GM21526 (cell line): ENCODE measurements around the gene ZNF638.

Source experiments
- ATAC-seq: cut with Tn5 transposase; IDR thresholded peaks from one replicate; pipeline ENCODE4 v1.9.1; 2021; ENCODE audit warnings: moderate library complexity; ENCODE audit not compliant: unreplicated experiment, low FRiP score

The ZNF638 gene

DNA sequence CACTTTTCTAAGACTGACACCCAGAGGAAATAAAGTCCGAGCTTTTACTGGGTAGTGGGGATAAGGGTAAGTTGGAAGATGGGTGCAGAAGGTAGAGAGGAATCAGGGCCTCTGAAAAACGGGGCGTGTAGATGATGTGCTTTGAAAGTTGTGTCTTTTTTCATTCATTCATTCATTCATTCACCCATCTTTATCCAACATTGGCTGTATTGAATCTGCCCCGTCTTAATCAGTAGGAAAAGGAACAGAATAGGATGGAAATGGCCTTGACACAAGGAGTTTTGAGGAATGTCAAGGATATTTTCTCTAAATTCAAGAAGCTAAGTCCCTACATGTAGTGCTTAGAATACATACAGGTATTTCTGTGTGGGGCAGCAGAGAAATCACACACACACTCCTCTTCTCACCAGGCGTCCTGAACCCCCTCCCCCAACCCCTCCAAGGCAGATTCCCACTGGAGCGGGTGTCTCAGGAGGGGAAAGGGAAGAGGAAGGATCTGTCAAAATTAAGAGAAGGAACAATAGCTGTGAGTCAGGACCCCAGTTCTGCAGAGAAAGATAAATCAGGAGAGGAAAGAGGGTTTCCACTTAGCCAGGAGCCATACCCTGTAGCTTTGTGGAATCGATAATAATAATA lies 135.7 kb downstream of the ZNF638 start:
- no peak for ATAC-seq

DNA sequence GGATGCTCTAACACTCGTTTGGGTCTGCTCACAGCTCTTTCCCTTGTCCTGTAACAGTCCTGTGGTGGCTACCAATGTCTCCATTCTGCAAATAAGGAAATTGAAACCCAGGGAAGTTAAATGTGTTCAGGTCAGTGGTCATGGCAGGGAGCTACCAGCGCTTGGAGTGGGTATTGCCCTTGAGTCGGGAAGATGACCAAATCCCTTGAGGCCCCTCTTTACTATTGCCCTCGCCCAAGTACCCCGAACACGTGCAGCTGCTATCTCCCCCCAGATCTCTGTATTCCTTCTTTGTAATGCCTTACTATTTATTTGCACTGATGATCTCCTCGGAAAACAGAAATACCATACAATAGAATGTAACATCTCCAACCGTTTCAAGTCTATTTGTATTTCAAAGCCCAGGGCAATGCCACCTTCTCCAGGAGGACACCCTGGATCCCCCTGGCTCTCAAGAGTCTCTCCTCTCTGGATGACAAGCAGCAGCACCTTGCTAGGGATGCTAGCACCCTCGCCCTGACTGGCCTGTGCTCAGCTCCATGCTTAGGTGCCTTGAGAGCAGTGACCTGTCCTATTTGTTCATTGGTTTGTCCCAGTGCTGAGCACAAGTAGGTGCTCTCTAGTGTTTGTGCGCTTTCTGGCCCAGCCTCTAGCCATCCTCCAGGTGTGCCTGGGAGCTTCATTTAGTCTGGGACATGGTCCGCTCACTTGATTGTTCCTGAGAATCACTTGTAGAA lies 136.9 kb downstream of the ZNF638 start:
- no peak for ATAC-seq

DNA sequence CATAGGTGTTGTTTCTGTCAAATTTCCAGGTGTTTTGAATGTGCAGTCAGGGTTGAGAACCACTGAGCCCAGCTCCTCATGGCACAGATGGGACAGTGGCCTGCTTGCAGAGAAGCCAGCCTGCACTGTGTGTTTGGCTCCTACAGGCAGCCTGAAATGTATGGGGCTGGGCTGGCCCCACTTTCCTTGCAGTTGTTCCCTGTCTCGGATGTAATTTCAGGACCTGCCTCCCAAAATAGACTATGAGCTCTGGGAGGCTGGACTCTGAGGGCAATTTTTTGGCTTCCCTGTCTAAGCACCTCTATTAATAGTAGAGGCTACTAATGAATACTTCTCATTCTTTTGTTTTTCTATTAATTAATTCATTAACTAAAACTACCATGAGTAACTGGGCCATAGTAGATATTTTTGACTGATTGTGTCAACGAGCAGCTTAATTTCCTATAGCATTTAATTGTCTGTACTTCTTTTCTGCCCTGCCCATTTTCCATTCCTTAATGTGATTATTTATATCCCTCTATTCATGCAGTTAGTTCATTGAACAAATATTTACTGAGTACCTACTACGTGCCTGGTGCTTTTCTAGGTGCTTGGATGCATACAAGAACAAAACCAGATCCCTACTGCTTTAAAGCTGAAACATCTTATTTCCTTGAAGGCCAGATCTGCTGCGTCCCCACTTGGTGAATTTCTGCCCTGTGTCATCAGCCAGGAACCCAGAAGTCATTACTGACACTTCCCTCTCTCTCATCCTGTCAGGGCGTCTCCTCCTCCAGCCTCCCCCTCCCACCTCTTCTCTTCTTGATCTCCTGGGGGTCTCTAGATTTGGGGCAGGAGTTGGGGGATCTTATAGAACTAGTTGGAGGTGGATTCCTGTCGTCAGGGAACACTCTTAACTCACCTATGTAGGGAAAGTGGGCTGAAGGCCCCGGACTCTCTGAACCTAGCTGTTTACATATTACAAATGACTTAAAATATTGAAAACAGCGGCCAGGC lies 138.1 kb downstream of the ZNF638 start:
- no peak for ATAC-seq

DNA sequence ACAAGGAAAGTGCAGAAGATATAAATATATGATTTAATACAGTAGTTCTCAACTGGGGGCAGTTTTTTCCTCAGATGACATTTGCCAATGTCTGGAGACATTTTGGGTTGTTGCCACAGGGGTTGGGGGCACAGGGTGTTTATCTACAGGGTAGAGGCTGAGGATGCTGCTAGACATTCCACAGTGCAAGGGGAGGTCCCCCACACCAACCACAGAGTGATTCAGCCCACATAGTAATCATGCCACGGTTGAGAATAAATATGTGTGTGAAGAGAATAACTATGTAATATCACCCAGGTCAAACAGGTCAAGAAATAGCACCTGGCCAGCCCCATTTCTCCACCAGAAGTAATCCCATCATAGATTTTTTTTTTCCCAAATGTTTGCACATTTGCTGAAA lies 139.7 kb downstream of the ZNF638 start:
- ATAC-seq, result no peak

DNA sequence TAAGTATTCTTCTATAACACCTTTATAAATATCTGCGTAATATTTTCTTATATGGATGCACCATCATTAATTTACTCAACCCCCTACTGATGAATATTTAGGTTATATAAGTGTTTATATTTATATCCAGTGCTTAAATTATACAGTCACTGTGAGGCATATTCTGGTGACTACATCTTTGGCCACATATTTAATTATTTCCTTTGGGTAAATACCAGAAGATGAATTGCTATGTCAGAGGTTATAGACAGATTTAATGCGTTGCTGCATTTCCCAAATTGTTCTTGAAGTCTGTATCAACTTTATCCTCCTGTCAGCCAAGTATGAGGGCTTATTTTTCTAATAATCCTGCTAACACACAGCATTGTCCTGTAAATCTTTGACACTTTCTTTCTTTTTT lies 140.4 kb downstream of the ZNF638 start:
- no peak for ATAC-seq

DNA sequence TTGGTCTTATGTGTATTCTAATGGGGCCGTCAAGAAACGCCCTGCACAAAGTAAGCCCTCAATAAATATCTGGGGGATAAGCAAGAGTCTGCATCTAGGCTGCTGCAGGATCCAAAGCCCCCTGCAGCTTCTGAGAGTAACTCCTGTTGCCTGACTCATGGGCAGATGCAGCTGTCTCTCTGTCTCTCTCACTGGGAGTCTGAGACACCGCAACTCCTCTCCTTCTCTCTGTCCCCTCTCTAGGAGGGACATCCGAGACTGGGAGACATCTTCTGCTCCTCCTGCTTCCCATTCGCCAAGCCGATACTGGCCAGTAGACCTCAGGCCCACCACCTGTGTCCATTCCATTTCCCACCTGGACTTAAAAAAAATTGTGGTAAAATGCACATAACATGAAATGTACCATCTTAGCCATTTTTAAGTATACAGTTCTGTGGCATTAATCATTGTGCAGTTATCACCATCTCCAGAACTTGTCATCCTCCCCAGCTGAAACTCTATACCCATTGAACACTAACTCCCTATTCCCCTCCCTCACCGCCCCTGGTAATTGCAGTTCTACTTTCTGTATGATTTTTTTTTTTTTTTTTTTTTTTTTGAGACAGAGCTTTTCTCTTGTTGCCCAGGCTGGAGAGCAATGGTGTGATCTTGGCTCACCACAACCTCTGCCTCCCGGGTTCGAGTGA lies 141.9 kb downstream of the ZNF638 start:
- no peak for ATAC-seq

DNA sequence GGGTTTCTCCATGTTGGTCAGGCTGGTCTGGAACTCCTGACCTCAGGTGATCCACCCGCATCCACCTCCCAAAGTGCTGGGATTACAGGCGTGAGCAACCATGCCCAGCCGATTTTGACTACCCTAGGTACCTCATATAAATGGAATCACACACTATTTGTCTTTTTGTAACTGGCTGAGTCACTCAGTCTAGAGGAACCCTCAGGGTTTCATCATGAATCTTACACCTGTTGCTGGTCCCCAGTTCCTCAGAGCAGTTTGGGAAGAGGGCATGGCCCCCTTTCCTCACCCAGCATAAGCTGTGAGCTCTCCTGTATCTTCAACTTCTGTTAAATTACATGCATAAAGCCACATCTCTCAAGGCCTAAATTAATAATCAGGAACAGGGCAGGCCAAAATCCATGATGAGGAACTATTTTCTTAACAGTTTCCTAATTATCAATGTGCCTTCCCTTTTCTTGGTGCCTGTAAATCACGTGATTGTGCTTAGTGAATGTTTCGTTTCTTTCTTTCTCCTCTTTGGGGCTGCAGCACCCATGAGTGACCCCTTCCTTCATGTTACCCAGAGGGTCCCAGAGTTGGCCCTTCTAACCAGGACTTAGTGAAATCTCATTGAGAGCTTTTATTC lies 142.6 kb downstream of the ZNF638 start:
- ATAC-seq, result no peak

DNA sequence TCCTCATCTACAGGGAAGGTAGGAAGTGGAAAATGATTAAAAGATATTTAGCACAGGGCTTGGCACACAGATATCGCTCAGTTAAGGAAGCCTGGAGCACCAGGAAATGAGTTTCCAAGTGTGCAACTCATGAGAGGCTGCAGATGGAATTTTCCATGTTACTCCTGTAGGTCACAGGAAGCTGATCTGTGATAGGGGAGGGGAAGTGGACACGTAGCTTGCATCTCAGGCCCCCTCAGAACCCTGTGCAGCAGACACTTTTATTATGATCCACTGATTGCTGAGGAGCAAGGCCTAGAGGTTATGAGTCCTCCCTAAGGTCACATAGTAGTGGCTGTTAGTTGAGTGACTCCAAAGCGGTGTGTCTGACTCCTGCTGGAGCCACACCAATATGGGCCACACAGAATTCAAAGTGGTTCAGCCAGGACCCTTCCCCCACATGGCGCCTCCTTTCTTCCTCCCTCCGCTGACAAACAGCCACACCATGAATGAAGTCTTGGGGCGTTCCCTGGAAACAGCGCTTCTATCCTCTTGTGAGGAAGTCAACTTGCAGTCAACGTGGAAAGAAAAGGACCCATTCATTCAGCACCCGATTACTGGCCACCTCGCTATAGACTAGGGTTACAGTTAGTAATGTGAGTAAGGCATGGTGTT lies 143.3 kb downstream of the ZNF638 start:
- no peak for ATAC-seq

DNA sequence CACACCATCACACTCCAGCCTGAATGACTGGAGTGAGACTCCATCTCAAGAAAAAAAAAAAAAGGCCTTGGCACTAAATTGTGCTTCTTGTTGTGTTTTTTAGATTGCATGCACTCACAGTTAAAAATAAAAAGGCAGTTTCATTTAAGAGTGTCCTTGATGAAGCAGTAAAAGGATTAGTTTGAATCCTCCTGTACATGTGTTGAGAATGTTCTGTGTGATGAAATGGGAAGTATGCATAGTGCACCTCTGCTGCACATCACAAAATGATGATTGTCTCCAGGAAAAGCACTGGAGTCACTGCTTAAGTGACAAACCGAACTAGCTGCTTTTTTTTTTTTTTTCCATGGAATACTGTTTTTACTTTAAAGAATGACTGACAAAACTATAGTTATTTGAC lies 144.9 kb downstream of the ZNF638 start:
- no peak for ATAC-seq

DNA sequence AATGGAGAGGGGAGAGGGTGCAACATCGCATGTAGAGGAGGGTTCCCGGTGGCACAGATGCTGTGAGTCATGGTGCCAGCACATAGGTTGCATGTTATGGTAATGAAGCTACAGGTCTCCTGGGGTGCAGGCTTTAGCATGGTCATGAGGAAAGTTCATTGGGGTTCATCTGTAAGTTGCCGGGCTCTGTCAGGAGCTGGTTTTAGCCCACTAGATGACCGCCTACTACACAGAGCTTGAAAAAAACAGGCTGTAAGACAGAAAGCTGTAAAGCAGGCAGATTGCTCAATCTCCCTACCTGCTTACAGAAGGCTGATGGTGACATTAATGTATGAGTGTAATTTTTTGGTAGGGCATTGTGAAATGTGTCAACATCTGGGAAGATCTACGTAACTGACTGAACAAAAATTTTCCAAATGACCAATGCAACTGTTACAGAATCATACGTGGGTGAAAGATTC lies 145.7 kb downstream of the ZNF638 start:
- no peak for ATAC-seq

DNA sequence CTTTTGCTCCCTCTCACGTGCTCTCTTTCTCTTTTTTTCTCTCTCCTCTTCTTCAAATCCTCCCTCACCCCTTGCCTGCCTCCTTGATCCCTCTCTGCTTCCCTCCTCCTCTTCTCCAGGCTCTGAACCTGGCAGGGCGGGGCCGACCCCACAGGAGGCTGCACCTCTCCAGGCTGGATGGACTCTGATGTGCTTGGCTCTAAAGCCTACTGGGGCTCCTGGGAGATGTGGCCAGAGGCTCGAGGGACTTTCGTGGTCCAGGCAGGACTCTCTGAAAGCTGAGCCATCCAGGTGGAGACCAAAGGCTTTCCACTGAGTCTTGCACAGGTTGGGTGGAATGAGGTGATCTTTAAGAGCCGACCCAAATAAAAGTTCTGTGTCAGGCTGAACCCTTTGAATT lies 147.2 kb downstream of the ZNF638 start:
- no peak for ATAC-seq

DNA sequence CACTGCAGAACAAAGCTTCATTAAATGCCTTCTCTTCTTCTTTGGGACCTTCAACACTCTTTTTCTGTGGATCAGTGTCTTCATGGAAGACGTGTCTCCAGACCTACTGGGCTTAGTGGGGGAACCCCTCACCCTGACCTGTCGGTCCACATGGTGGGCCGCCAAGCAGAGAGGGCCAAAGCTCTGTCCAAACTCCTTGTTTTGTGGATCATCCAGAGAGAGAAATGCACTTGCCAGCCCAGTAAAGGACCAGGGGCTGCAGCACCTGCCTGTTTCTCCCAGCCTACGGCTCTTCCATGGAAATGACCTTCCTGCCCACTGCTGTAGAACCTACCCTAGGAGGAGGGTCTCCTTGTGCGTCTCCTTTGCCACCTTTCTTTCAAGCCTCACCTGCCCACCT lies 147.7 kb downstream of the ZNF638 start:
- ATAC-seq, result no peak

DNA sequence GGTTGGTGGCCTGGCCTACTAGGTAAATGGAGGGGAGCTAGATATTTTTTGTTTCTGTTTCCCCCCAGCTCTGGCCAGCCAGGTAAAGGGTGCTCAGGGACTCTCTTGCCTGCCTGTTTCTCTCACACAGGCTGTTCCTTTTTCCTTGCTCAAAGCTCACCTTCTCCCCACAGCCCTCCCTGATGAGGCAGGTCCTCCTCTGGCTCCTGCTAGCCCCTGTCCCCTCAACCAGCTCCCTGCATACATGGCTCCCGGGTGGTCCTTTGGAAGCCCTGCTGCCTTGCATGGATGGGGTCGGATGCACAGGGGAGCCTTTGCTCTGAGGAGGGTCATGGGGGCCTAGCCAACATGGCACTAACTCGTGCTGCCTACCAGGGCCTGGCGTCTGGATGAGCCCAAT lies 149.5 kb downstream of the ZNF638 start:
- no peak for ATAC-seq

DNA sequence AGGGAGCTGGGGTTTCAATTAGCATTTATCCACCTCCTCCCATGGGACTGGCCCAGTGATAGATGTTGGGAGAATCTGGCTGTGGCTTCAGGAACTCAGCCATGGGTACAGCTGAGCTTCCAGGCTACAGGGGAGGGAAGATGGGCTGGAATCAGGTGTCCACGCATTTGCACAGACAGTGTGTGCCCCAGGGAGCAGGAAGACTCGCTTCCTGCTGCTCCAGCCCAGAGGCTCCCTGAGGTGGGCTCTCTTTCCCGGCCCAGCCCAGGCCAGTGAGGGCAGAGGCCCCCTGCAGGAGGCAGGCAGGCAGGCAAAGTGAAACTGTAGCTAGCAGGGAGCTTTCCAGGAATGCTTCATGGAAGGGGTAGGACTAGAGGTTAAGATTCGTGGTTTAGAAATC lies 150.5 kb downstream of the ZNF638 start:
- no peak for ATAC-seq

DNA sequence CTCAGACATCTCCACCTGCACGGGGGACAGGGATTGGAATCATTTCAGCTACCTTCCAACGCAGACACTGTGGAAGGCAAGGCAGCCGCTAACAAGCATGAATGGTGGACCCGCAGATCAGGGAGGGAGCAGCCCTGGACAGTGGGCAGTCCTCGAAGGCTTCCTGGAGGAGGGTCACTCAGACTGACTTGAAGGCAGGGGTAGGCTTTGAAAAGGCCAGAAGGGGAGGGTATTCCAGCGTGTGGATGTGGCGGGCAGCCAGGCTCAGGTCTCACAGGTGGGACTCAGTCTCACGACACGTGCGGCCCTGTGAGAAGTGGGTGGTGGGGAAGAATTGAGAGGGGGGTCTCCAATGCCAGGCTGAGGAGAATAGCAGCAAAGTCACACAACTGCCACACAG lies 151.7 kb downstream of the ZNF638 start:
- ATAC-seq, result no peak

DNA sequence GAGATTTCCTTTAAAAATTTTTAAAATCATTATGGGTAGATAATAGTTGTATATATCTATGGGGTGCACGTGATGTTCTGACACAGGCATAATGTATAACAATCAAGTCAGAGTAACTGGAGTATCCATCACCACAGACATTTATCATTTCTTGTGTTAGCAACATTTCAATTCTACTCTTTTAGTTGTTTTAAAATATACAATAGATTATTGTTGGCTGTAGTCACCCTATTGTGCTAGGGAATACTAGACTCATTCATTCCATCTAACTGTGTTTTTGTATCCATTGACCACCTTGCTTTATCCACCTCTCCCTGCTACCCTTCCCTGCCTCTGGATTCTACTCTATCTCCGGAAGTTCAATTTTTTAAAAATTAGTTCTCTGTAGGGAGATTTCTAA lies 152.8 kb downstream of the ZNF638 start:
- ATAC-seq, result no peak
